NCI-H2196 treated with DMSO at 0.1 percent for 48 hours (cell line): ENCODE measurements around the gene DOCK4.

Experiments
- DNase-seq: peaks from one replicate; lab custom pipeline; 2025; ENCODE audit not compliant: unreplicated experiment; lab: John Stamatoyannopoulos, UW

DOCK4 gene

DNA sequence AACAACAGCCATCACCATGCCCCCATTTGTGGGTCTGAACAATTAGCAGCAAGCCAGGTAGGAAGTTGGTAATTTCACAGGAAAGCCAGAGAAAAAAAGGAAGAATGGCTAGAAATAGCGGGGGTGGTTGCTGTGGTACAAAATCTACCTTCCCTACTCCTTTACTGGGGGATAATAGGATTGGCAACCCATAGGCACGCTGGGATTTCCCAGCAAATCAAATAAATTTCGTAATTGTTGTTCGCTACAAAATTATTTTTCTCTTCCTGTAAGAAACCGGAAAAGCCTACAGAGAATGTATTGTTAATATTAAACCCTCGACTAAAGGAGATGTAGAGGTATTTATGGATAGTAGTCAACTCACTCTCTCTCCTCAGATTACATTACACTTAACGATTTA is 123.9 kb downstream of the DOCK4 start:
- no peak for DNase-seq

DNA sequence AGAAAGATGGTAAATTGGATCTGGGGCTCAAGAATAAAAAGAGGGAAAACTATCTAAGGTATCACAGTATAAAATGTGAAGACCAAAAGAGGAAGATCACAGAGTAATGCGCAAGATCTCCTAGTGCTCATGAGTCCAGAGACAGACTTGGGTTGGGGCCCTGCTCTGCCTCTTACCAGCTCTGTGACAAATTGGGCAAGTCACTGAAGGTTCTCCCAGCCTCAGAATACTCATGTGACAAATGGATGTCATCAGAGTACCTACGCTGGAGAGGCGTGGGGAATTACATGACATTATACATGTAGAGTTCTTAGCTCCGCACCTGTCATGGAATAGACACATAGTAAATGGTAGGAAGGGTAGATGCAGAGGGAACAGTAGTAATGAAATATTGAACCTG is 124.4 kb downstream of the DOCK4 start:
- no peak for DNase-seq

DNA sequence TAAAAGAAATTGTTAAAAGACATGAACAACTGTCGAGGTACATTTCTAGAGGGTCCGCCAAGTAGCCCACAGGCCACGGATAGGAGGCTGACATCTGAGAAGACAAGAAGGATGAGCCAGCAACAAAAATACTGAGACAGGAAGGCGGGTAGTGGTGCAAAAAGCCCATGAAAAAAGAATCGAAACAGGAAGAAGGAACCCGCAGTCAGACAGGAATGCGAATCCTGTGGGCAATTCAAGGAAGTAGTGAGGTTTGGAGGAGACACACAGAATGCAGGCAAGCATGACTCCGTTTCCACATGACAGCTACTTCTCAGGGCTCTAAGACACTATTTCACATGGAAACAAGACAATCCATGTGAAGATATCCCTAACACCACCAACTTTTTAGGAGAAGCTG is 125.2 kb downstream of the DOCK4 start:
- no peak for DNase-seq

DNA sequence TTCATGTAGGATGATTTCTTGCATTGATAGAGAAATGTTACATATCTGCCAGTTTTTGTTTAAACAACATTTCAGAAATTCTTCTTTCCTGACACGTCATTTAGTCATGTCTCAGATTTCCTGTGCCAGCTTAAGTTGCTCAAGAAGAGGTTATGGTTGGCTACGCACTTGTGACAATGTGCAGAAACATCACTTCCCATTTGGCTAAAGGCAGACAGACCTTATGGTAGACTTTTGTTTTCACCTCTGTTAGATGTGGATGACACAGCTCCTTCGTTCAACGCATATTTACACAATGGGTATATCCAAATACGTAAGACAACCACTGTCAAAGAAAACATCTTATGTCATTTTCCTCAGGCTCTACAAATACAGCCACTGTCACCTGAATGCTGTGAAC is 125.8 kb downstream of the DOCK4 start:
- no peak for DNase-seq

DNA sequence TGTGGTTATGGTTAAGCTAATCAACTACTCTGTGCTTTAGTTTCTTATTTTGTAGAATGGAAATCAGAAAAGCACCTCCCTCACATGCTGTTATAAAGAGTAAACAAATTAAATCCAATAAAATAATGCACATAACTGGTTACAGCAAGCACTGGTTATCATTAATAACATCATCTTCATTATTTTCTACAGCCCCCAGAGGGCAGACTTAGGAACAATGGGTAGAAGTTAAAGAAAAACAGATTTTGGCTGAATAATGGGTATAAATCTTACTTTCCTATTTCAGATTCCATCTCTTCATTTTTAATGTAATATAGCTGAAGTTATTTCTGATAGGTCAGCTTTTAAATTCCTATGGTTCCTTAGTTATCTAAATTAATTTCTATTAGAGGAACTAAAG is 126.5 kb downstream of the DOCK4 start:
- DNase-seq = no peak

DNA sequence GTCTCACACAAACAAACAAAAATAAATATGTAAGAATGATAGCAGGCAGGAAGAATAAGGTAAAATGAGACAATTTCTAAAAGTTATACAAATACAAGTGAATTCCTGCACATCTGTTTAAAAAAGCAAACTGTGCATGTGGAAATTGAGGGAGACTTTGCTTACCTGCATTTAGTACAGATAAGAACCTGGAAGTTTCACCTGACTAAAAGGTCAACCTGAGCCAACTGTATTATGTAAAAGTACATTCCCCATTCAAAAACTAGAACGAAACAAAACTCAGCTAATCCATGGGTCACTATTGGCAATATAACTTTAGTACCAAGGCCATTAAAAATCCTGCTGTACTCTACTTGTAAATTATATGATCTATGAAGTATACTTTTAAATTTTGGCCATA is 127.1 kb downstream of the DOCK4 start:
- DNase-seq = no peak

DNA sequence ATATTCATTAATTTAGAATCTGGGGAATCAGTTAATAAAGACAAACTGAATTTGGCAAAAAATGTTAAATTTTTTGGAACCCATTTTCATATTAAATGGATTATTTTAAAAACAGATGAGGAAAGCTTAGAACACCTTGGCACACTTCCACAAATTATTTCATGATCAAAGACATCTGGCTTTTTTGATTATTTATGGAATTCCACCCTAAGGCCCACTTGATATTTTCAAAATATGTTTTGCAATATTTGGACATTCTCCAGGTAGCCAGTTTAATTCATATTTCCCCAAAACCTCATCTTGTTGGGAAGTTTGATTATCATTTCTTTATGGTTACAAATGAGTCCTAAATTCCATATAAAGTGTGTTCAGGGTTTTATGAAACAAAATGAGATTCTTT is 129.9 kb downstream of the DOCK4 start:
- no peak for DNase-seq

DNA sequence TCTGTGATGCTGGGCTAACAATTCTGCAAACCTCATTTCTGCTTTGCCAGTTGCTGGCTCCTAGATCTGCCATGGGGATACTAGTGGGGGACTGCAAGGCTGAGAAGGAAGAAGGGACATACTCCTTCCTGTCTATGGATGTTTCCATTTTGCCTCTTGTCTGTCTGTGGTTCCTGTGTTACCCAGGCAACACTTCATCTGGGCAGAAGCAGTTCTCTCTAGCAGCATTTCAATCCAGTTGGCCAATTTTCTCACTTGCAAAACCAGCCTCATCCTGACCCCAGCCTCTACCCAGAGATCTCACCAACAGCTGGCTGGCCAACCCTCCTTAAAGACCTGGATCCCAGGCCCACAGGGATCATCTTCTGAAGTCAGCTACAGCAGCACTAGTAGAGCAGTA is 131.7 kb downstream of the DOCK4 start:
- DNase-seq = no peak

DNA sequence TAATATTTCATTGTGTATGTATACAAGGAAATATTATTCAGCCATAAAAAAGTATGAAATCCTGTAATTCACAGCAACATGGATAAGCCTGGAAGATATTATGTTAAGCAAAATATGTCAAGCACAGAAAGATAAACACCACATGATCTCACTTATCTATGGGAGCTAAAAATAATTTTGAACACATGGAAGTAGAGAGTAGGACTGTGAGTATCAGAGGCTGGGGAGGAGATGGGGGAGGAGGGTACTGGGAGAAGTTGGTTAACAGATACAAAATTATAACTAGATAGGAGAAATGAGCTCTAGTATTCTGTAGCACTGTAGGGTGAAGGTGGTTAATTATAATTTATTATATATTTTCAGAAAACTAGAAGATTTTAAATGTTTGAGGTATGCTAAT is 132.7 kb downstream of the DOCK4 start:
- DNase-seq = no peak

DNA sequence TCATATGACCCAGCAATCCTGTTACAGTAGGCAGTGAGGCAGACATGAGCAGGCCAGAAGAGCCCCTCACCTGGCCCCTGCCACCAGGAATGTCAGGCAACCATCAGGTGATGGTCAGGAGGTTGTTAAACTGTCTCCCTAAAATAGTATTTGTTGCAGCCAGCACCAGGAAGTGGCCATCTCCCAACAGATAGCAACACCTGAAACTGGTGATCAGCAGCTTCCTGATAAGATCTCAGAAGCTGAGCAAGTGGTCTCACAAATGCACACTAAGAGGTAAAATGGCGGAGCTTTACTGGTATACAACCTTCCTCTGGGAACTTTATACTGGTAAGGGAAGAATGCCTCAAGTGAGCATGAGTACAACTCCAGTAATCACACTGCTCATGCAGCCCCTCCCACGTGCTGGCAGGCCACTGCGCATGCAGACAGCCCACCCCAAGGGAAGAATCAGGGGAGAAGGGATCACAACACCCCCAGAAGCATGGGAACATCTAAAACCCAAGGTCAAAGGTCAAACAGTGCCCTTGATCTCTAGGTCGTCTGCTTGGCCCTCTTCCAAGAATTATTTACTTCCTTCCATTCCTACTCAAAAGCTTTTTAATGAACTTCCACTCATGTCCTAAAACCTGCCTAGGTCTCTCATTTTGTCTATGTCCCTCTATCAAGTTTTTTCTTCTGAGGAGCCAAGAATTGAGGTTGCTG is 133.5 kb downstream of the DOCK4 start:
- DNase-seq = no peak

DNA sequence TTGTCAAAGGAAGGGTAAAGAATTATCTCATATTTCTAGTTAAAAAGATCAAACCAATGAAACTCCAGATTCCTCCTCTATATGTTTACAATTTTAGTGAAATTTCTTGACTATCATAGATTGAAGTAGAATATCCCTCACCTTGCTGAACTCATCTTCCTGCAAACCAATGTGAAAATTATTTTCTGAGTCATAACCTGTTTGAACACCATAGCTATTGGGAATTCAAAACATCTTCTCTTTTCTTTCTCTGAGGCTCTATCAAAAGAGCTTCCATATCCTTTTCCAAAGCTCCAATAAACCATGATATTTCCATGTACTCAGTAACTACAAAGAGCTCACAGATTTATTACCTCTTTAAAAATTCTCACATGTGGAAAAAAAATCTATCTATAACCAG is 134.3 kb downstream of the DOCK4 start:
- no peak for DNase-seq

DNA sequence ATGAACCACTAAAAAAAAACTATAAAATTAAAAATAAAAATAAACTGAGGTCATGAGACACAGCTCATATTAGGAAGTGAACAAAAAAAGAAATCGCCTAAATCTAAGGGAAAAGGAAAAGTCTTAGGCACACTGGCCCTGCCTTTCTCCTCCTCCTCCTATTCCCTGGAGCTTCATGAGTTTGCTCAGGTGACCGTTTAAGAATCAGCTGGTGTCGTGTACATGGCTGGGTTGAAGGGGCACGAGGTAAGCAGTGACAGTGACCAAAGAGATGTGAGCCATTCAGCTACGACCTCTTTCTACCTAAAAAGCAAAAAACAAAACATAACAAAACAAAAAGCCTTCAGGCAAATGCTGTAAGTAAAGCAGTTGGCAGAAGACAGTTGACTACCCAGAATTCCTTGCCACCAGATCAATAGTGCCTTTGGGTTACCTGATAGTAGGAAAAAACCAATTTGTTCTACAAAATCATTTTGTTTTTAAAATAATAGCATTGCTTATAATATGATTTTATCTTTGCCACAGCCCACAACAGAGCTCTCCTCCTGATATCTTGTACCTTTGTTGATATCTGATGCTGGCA is 135.4 kb downstream of the DOCK4 start:
- no peak for DNase-seq

DNA sequence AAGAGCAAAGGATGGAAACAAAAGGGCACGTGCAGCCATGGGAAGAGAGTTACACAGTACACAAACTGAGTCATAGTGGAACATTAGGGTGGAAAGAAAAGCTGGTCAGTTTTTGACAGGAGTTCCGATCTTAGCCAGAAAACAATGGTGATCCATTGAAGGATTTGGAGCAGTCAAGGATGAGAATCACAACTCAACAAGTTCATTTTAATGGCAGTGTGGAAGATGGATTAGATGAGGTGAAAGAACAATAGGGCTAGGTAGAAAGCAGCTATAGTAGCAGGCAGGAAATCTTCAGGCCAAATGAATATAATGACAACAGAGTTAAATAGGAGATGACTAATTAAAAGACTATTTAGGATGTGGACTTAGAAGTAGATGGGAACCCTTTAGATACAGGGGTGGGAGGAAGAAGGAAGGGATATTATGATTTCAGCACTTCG is 136.3 kb downstream of the DOCK4 start:
- no peak for DNase-seq

DNA sequence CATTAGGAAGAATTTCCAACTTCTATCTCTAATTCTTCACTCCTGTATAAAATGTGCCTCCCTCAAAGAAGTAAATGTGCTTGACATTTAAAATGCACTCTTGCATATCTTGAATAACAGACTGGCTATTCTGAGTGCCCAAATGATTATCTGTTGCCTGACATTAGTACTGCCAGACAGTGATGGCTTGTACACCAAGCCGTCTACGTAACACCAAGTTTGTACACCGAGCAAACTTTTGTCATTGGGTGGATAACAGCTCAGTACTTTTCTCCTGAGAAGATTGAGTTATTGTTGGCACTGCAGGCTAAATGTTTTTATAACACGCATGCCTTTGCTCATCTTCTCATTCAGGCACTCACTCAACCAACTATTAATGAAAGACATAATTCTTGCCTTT is 137.2 kb downstream of the DOCK4 start:
- no peak for DNase-seq

DNA sequence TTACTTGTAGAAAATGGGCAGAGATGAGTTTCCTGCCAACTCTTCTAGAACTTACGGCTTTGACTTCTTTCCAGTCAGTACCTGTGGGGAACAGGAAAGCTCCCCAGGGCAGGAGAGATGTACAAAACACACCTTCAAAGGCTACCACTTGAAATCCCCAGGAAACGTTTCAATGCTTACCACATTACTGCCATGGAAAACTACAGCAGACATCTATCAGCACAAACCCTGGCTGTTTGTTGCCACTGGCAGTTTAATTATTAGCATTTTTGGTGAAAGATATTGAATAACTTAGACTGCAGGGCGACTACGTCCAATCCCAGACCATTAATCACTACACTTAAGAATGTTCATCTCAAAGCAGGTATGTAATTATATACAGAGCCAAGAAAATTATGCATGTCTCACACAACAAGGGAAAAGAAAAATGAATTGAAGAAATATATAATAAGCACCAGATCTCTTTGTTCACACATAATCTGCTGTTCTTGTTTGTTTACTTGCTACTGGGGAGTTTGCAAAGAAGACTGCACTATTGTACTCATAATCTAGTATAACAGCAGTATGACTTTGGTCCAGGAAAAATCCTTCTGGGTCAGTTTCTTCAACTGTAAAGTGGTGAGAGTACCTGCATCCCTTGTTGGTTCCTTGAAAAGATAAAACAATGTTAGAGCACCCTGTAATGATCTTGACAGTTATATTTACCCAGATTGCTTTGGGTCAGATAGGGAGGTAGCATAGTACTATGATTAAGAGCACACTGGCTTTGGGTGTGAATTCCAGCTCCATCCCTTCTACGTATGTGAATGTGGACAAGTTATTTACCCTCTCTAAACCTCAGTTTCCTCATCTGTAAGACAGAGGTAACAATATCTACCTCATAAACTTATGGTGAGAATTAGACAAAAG is 138.3 kb downstream of the DOCK4 start:
- no peak for DNase-seq

DNA sequence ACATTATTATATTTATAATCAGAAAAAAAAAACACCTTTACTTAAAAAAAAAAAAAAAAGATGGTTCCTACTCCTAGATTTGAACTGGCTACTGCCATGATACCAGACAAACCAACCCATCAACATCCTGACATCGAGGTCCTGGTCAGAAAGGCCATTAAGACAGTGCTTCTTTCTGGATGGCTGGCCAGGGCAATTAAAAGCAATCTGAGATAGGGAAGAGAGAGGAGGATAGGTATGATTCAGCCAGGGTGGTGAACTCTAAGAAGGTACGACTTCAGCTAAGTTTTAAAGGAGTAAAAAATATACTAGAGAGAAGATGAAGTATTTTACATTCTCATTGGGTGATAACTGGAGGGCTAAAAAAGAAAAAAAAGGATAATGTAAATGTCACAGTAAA is 139.0 kb downstream of the DOCK4 start:
- no peak for DNase-seq

DNA sequence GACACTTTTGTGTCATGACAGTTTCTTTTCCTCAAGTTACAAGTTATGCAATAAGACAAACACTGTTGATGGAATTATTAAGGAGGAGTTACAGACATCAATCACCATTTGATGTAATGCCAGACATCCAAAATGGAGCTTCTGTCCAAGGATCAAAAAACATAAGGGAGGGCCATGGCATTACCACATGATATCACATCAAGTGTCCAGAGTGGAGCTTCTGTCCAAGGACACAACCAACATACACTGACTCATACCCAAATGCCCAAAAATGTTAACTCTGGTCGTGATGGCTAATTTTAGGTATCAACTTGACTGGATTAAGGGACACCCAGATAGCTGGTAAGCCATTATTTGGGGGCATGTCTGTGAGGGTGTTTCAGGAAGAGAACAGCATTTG is 140.4 kb downstream of the DOCK4 start:
- no peak for DNase-seq

DNA sequence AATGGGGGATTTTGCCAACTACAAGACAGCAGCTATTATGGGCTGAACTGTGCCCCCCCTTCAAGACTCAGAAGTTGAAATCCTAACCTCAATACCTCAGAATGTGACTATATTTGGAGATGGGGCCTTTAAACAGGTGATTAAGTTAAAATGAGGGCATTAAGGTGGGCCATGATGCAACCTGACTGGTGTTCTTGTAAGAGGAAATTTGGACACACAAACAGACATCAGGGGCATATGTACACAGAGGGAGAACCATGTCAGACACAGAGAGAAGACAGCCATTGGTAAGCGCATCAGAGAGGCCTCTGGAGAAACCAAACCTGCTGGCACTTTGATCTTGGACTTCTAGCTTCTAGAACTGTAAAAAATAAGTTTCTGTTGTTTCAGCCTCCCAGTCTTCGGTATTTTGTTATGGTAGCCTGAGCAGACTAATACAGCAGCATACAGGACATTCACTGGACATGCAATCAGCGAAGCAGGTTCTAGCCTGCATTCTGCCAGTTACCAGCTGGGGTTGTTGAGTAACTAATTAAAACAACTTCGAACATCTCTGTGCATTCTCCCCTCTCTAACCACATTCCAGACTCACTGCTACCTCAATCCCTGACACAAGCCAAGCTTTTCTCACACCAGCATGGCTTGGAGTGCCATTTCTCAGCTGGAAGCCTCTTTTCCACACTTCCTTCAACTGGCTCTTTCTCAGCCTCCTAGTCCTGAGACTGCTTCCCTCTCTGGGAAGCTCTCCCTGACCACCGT is 141.4 kb downstream of the DOCK4 start:
- DNase-seq = no peak

DNA sequence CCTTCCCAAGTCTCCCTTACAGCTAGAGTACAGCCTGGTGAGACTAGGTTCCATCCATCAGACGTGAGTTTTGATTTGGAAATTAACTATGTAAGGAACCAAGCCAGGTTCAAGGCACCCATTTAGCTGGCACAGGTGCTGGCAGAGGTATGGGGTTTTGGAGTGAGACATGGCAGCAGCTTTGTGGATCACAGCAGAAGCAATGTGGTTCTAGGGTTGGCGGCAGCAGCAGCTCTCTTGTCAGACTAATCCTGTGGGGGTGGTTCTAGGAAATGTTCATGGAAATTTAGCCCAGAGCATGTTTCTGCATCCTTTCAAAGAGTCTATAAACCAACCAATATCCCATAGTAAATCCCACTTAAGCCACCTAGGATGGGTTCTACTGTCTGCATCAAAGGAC is 142.2 kb downstream of the DOCK4 start:
- DNase-seq = no peak

DNA sequence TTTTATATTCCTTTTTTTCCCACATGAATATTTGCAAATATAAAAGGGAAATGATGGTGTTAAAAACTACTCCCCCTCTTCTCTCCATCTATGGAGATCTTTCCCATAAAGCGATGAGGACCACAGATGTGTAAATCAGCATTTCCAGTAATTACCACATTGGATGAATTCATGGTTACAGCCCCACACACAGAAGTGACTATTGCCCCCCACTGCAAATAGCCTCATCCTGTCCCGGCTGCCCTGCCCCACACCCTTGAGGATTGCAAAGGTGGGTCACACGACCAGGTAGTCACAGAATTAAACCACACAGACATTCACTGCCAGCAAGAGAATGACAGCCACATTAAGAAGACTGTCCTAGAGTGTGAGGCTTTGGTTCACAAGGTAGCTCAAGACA is 145.1 kb downstream of the DOCK4 start:
- DNase-seq = no peak

DNA sequence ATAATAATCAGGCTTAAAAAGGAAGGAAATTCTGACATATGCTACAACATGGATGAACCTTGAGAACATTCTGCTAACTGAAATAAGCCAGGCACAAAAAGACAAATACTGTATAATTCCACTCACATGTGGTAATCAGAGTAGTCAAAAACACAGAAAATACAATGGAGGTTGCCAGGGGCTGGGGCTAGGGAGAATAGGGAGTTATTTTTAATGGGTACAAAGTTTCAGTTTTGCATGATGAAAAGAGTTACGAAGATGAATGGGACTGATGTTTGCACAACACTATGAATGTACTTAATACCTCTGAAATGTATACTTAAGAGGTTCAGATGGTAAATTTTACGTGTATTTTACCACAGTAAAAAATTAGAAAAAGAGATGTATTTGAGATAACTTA is 145.6 kb downstream of the DOCK4 start:
- no peak for DNase-seq
